ENCODE measurements around the gene DUSP9. TPM values are rescaled to one million over a fixed set of nuclear protein-coding genes. Genes with fewer than 3 reads are reported as not detected.

DUSP9 gene
- total RNA-seq, 1 experiment from 2014 or later: 0.92 TPM

GRCh38 chrX:153672531-153673427 is 25.8 kb downstream of the DUSP9 start:
- no TSS peak for BruUV-seq (replicated peaks)
- no peak for DNase-seq (ENCODE audit: low spot score)
- no peaks in the 10 kb centered on the region for H3K4me1 ChIP-seq (ENCODE audit: insufficient read depth, low read length, poor library complexity, severe bottlenecking)
- H3K27me3 ChIP-seq (replicated peaks; ENCODE audit: insufficient read depth, low read depth, low read length, poor library complexity): no peaks in the 10 kb centered on the region
- no peak overlapping the region for H3K4me3 ChIP-seq (ENCODE audit: low read depth, low read length, poor library complexity, severe bottlenecking)
- CTCF ChIA-PET: no interaction called here
- no peak overlapping the region for H3K27ac ChIP-seq (ENCODE audit: low read depth, low read length, poor library complexity, severe bottlenecking)
- no peaks in the 10 kb centered on the region for H3K36me3 ChIP-seq (ENCODE audit: insufficient read depth, low read length, poor library complexity, severe bottlenecking)
- TF ChIP-seq CTCF (conservative IDR thresholded peaks at IDR 0.05; ENCODE audit: low read depth, low read length) (no peak), EZH2 (IDR thresholded peaks at IDR 0.05; ENCODE audit: borderline replicate concordance, low read depth, low read length, poor library complexity, severe bottlenecking) (no peak)
- POLR2A ChIA-PET (ENCODE audit: low non-redundant PET): no interaction called here
- no peaks in the 10 kb centered on the region for H3K9me3 ChIP-seq (ENCODE audit: low read depth, low read length, poor library complexity, severe bottlenecking)
- intact Hi-C loops (cut with micrococcal nuclease; ENCODE audit: unreplicated experiment): no loop called here

GRCh38 chrX:153673428-153674218 is 26.6 kb downstream of the DUSP9 start, which contains the start of gene PNCK:
PNCK (minus strand) TSS chrX:153673813; CDS start chrX:153673076, 737 bp downstream.
- no peaks in the 10 kb centered on the region for H3K4me1 ChIP-seq (ENCODE audit: insufficient read depth, low read length, poor library complexity, severe bottlenecking)

More at GRCh38 chrX:153673428-153674218, 26.6 kb downstream of the DUSP9 start, which contains the start of gene PNCK:
- ChIA-PET CTCF (no interaction called here), POLR2A (ENCODE audit: low non-redundant PET) (no interaction called here)
- TF ChIP-seq CTCF (conservative IDR thresholded peaks at IDR 0.05; ENCODE audit: low read depth, low read length): no peak
- TF ChIP-seq EZH2 (IDR thresholded peaks at IDR 0.05; ENCODE audit: borderline replicate concordance, low read depth, low read length, poor library complexity, severe bottlenecking): no peak
- DNase-seq (ENCODE audit: low spot score): no peak
- intact Hi-C loops (cut with micrococcal nuclease; ENCODE audit: unreplicated experiment): no loop called here
- Histone ChIP-seq H3K27ac (ENCODE audit: low read depth, low read length, poor library complexity, severe bottlenecking) (no peak within 1 kb of the TSS), H3K9me3 (ENCODE audit: low read depth, low read length, poor library complexity, severe bottlenecking) (no peaks in the 10 kb centered on the region), H3K4me3 (ENCODE audit: low read depth, low read length, poor library complexity, severe bottlenecking) (no peak within 1 kb of the TSS), H3K36me3 (ENCODE audit: insufficient read depth, low read length, poor library complexity, severe bottlenecking) (no peaks in the 10 kb centered on the region), H3K27me3 (replicated peaks; ENCODE audit: insufficient read depth, low read depth, low read length, poor library complexity) (no peaks in the 10 kb centered on the region)
- no TSS peak for BruUV-seq (replicated peaks)

Measured in A673 (cell line).